ENCODE data around the gene RNF38.
"Not testable (repeated sequence)": the region's sequence is repeated elsewhere in the genome, so short reads cannot be mapped to it uniquely, and the experiment has no call there.

The RNF38 gene

DNA sequence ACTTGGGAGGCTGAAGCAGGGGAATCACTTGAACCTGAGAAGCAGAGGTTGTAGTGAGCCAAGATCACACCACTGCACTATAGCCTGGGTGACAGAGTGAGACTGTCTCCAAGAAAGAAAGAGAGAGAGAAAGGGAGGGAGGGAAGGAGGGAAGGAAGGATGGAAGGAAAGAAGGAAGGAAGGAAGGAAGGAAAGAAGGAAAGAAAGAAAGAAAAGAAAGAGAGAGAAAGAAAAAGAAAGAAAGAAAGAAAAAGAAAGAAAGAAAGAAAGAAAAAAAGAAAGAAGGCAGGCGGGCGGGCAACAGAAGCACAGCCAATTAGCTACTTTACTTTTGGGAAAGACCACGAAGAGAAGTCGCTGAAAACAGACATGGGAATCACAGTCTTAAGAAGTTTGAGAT is 9.0 kb upstream of the RNF38 start:
- in situ Hi-C loops (cut with HindIII; ENCODE audit: low sequenced_read_pairs): loop anchor here (25.0 kb wide), 1 partner anchor 303 kb away; no protein-coding TSS in a partner anchor

DNA sequence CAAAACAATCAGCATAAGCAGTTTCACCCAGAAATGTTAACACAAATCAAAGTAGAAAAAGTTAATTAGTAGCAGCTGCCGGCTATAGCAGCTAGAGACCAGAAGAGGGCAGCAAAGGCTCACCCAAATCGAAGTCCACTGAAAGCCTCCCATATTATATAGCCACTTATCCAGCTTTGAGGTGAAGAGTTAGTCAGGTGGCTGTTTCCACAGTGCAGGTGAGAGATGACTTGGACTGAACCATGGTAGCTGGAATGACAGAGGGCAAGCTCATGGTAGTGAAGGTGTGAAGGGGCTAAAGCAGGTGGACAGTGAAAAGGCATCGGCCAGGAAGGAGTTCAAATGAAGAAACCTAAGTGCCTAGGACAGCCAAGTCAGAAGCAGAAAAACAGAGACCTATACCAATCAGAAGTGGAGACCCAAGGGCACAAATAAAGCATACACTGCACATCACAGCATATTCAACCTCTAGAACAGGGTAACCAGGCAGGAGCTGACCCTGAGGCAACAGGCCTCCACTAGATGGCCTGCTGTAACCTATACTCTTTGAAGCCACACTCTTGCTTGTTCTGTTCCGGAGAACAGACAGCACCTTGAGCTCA is 7.2 kb upstream of the RNF38 start:
- in situ Hi-C loops (cut with HindIII; ENCODE audit: low sequenced_read_pairs): loop anchor here (25.0 kb wide), 1 partner anchor 305 kb away; no protein-coding TSS in a partner anchor

DNA sequence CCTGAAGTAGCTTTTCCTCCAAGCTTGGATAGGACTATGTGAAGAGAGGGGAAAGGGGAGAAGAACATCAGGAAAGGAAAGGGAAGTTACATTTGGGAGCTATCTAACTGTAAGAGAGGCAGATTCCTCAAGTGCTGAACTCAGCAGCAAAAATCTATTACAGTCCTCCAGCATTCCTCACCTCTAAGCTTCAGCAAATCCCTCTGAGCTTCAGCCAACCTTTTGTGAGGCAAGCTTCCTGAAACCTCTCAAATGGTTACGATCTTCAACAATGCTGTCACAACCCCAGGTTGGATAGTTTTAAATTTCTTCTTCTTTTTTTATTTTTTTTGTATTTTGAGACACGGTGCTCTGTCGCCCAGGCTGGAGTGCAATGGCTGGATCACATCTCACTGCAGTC is 2.5 kb upstream of the RNF38 start:
- in situ Hi-C loops (cut with HindIII; ENCODE audit: low sequenced_read_pairs): loop anchor here (25.0 kb wide), 1 partner anchor 310 kb away; no protein-coding TSS in a partner anchor

DNA sequence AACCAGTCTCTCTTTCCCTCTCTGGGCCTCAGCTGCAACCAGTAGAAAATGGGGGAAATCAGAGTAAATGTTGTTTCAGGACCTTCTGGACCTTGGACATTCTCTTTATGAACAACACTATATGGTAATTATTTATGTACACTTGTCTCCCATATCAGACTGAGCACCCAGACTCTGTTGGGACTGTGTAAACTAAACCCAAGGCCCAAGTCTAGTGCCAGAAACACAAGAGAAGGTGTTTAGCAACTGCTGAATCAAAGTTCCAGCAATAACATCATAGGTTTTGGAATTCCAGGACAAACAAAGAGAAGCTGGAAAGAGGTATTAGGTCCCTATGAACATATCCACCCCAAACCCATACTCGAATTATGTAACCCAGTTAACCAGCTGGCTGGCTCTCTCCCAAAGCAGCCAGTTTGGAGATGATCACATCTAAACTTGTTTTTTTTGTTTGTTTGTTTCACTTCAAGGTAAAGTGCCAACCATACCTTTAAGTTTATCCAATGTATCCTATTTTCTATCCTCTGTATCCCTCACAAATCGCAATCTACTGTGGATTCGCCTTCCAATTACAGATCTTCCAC is 1.9 kb upstream of the RNF38 start:
- in situ Hi-C loops (cut with HindIII; ENCODE audit: low sequenced_read_pairs): loop anchor here (25.0 kb wide), 1 partner anchor 310 kb away; no protein-coding TSS in a partner anchor

DNA sequence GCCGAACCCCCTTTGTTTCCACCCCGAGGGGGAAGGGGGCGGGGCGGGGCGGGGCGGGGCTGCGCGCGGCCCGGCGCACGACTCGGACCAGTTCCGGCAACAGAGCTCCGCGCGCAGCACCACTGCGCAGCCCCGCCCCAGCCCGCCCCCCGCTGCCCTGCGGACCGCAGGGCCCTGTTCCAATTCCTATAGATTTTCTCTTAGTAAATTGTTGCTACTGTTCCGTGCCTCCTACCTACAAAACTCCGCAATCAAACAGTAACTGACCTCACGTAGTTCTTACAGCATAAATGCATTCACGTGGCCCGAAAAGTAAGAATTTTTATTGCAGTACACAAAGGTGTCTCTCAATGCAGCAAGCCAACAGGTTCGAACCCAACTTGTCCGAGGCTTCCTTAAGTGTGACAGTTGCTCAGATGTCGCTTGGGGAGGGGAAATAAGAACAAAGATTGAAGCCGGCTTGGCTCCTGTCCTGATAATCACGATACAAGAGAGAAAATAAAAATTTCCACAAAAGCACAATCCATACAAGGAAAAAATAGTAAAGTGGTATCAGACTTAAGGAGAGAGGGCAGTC is 1.2 kb upstream of the RNF38 start:
- in situ Hi-C loops (cut with HindIII; ENCODE audit: low sequenced_read_pairs): loop anchor here (25.0 kb wide), 1 partner anchor 311 kb away; no protein-coding TSS in a partner anchor

DNA sequence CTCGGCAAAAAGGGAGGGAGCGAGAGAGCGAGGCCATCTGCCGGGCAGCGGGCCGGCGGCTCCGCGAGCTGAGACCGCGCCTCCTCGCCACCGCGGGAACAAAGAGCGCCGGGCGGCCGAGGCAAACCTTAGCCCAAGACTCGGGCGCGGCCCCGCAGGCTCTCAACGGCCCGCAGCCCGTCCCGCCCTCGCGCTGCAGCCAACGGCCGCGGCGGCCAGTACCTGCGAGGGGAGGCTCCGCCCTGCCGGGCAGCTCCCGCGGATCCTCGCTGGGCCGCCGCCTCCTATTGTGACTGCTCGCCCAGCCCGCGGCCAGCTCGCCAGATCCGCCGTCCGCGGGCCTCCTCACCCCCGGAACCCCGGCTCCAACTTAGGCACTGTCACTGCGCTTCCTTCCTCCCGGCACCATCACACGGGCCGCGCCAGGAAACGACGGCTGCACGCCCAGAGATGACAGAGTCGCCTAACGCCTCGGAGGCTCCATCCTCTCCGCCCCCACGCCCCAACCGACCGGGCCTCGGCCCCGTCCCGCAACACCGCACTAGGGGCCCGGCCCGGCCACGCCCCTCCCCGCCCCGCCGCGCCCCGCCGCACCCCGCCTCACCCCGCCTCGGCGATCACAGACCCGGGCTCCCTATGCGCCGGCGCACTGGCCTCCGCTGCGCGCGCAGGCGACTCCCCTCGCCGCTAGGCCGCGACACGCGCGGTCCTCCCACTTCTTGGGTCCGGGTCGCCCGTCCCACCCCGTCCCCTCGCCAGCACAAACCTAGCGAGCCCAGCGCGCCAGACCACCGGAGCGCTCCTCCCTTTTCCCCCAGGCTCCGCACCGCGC is 479 bp upstream of the RNF38 start:
- in situ Hi-C loops (cut with HindIII; ENCODE audit: low sequenced_read_pairs): loop anchor here (25.0 kb wide), 1 partner anchor 312 kb away; no protein-coding TSS in a partner anchor

DNA sequence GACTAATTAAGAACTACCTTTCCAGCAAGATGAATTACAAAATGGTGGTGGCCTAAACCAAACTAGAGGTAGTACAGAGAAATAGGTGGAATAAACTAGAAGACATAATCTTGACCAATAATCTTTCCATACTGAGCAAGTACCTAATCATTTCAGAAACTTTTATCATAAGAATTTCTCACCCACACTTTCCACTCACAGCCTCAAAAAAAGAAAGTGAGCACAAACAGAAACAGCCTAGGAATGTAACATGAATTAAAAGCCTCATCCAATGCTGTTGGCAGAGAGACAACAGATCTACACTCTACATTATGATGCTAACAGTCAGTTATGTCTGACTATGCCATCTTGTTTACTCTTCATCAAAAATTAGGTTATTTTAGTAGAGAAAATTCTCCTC is 1.3 kb downstream of the RNF38 start:
- in situ Hi-C loops (cut with HindIII; ENCODE audit: low sequenced_read_pairs): no loop called here

DNA sequence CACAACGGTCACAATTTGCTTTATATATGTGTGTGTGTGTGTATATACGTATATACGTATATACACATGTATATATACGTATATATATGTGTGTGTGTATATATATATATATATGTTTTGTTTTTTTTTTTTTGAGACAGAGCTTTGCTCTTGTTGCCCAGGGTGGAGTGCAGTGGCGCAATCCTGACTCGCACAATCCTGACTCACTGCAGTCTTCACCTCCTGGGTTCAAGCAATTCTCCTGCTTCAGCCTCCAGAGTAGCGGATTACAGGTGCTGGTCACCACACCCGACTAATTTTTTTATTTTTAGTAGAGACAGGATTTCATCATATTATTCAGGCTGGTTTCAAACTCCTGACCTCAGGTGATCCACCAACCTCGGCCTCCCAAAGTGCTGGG is 3.1 kb downstream of the RNF38 start:
- in situ Hi-C loops (cut with HindIII; ENCODE audit: low sequenced_read_pairs): no loop called here

DNA sequence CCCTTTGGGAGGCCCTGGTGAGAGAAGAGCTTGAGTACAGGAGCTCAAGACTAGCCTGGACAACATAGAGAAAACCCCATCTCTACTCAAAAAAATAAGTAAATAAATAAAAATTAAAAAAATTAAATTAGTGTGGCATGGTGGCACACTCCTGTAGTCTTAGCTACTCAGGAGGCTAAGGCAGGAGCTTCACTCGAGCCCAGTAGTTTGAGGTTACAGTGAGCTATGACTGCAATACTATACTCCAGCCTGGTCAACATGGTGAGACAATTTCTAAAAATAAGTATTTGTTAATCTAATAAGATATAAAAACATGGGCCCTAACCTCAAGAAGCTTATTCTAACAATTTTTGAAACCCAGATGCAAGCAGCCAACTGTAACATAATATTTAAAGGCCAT is 7.6 kb downstream of the RNF38 start:
- in situ Hi-C loops (cut with HindIII; ENCODE audit: low sequenced_read_pairs): no loop called here

DNA sequence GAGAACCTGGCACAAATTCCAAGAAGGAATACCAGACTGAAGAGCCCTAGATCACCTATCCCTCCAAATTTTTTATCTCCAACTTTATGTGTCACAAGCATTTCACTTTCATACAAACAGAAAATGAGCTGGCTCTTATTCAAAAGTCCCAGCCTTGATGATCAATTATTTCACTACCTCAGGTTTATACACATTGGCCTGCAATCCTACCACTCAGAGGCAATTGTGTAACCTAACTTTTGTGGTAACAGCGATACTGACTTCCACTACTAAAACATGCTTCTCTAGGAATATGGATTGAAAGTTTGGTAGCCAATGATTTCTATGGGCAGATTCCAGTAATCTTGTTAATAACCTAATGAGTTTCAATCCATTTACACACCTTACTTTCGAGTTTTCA is 10.5 kb downstream of the RNF38 start:
- in situ Hi-C loops (cut with HindIII; ENCODE audit: low sequenced_read_pairs): no loop called here

DNA sequence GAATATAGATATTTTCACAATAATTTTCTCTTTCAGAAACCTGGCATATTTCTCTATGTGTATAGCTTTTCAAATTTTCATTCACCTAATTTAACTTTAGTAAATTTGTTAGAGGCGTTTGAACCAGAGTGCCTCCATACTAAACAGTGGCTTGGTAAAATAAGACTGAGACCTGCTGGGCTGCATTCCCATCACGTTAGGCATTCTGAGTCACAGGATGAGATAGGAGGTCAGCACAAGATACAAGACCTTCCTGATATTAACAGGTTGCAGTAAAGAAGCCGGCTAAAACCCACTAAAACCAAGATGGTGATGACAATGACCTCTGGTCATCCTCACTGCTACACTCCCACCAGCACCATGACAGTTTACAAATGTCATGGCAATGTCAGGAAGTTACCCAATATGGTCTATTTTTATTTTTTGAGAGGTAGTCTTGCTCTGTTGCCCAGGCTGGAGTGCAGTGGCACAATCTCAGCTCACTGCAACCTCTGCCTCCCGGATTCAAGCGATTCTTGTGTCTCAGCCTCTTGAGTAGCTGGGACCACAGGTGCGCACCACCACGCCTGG is 13.6 kb downstream of the RNF38 start:
- in situ Hi-C loops (cut with HindIII; ENCODE audit: low sequenced_read_pairs): not testable (repeated sequence)

DNA sequence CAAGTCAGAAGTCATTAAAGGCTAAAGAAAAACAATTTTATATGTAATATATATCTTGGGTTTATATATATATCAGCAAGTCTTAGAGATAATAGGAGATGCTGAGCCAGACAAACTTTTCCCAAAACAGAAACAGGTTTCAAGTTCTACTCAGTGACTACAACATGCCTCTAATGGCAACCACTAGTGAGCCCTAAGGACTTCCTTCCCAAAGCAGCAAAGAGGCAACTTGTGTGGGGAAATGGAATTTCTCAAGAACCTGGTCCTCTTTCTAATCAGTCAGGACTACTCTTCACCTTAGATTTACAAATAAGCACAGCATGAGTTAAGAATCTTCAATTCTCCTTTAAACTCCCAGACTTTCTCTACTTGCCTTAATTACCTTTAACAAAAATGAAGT is 17.6 kb downstream of the RNF38 start:
- in situ Hi-C loops (cut with HindIII; ENCODE audit: low sequenced_read_pairs): no loop called here

DNA sequence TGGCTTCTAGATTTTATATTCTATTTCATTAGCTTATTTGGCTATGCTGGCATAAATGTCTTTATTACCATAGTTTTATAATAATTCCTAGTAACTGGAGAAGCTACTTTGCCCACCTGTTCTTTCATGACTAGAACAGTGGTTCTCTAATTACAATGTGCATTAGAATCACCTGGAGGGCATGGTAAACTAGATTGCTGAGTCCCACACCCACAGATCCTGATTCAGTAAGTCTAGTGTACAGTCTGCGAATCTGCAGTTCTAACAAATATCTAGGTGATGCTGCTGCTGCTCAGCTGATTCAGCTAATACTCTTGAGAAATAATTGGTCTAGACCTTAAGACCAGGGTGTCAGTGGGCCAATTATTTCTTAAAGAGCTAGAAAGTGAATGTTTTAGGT is 35.5 kb downstream of the RNF38 start:
- in situ Hi-C loops (cut with HindIII; ENCODE audit: low sequenced_read_pairs): no loop called here

DNA sequence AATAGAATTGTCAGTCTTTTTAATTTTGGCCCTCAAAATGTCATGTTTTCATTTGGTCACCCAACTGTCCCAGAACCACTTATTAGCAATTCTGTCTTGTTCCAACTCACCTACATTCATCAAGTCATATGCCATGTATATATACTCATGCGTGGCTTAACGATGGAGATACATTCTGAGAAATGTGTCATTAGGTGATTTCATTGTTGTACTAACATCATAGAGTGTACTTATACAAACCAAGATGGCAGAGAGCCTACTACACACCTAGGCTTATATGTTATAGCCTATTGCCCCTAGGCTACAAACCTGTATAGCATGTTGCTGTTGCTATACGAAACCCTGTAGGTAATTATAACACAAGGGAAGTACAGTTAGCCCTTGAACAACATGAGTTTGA is 36.6 kb downstream of the RNF38 start:
- in situ Hi-C loops (cut with HindIII; ENCODE audit: low sequenced_read_pairs): no loop called here

DNA sequence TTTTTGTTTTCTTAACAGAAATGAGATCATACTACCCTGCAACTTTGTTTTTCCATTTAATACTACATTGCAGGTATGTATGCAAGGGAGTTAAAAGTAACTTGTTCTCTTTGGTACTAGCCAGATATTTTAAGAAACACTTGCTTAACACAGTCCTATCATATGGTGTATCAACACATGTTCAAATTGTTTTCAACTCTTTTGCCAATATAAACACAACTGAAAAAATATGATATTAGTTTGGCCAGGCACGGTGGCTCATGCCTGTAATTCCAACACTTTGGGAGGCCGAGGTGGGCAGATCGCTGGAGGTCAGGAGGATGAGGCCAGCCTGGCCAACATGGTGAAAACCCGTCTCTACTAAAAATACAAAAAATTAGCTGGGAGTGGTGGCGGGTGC is 41.6 kb downstream of the RNF38 start:
- in situ Hi-C loops (cut with HindIII; ENCODE audit: low sequenced_read_pairs): loop anchor here (5.0 kb wide), 1 partner anchor 79 kb away; no protein-coding TSS in a partner anchor

DNA sequence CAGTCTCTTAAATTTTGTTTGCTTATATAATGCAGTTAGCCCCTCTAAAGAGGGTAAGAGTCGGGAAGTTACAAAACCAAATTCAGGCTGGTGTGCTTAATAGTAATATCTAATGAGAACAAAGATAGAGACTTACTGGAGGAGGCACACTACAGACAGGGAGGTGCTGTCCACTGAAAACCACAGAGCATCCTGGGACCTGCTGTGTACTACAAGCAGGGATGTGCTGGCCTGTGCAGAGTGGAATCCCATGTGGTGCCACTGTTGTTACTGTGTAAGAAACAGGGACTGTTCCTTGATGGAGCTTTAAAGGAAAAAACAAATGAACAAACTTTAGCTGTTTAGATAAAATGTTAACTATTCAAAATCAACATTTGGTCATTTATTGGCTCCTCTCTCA is 42.4 kb downstream of the RNF38 start:
- in situ Hi-C loops (cut with HindIII; ENCODE audit: low sequenced_read_pairs): loop anchor here (5.0 kb wide), 1 partner anchor 80 kb away; no protein-coding TSS in a partner anchor

DNA sequence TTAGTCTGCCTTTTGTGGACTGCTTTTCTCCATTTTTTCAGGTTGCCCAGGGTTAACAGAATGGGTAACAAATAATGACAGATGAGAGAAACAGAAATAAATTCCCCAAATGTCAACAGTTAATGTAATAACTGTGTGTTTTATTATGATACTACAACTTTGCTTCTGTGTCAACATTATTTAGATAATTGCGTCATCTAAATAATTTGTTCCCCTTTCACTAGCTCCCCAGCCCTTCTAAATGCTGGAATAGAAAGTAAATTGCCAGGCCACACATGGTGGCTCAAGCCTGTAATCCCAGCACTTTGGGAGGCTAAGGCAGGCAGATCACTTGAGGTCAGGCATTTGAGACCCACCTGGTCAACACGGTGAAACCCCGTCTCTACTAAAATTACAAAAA is 53.5 kb downstream of the RNF38 start:
- in situ Hi-C loops (cut with HindIII; ENCODE audit: low sequenced_read_pairs): no loop called here

DNA sequence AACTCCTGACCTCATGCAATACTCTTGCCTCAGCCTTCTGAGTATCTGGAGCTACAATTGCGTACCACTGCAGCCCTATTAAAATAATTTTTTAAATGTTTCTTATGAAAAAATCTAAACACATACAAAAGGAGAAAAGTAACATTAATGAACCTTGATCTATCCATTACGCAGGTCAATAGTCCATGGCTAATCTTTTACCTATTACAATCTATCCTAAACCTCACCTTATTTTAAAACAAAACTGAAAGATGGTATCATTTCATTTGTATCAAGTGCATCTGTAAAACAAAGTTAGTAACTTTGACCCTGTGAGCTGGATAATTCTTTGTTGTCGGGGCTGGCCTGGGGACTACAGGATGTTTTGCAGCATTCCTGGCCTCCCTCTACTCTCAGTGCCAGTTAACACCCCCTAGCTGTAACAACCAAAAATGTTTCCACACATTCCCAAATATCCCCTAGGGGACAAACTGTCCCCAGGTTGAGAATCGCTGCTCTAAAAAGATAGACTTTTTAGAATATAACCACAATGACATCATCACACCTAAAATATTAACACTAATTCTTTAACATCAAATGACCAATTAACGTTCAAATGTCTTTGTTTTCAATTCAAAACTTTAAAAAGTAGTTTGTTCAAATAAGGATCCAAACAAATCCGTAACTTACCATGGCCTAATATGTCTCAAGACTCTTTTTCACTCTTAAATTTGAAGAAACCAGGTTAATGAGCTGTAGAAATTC is 54.8 kb downstream of the RNF38 start:
- in situ Hi-C loops (cut with HindIII; ENCODE audit: low sequenced_read_pairs): no loop called here

DNA sequence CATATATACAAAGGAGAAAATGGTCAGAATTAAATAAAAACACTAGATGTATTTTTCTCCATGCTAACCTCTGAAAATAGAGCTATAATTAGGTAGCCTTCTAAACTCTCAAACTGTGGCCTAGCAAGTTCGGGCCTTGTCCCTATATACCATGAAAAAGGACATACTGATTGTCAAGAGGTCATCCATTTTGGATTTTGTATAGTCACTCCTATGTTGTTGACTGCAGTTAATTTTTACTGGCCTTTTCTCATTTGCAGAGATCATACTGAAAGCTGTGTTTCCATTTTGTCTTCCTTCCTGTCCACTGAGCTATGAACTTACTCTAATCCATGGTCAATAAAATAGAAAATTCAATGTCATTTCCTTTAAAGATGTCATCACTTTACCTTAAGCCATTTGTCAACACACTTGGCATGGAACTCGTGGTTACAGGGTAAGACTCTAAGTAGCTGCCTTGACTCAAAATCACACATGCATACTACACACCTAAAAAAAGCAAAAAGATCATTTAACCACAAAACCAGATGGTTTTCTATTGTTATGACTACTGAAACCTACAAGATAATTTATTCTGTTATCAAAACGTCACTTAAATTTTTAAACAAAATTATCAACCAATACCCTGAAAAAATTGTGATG is 58.0 kb downstream of the RNF38 start:
- in situ Hi-C loops (cut with HindIII; ENCODE audit: low sequenced_read_pairs): loop anchor here (5.0 kb wide), 2 partner anchors 50 to 130 kb away; no protein-coding TSS in a partner anchor

DNA sequence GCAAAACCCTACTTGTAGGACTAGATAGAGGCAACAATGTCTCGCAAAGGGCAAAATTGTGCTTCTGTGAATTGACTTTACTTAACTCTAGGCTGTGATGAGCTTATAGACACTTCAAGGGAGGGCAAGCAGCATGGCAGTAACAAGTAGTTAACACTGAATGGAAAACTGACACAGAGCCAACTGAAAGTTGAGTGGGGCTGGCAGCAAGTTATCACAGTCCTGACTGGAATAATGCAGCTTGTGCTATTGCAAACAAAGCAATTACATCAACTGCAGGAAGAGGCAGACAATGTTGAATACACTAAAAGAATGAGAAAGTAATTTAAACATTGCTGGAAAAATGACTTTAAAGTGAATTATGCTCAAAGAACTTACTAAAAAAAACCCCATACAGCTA is 62.2 kb downstream of the RNF38 start:
- in situ Hi-C loops (cut with HindIII; ENCODE audit: low sequenced_read_pairs): no loop called here
